RWPE1 (cell line): ENCODE results near the gene EYA4.

ENCODE experiments used
- CTCF ChIA-PET: fragments of 350-600 bp; sonication (Branson Sonifier 250); formaldehyde crosslinking; extraction: SDS; loops from one replicate; lab custom pipeline; 2021; lab: Yijun Ruan, JAX
- POLR2A ChIA-PET: fragments of 400-600 bp; formaldehyde crosslinking; extraction: SDS; loops from one replicate; lab custom pipeline; 2020; ENCODE audit warnings: antibody characterized with exemption; ENCODE audit not compliant: low non-redundant PET; lab: Yijun Ruan, JAX
- DNase-seq: peaks from one replicate; pipeline ENCODE4 v3.0.0; 2012; ENCODE audit warnings: low spot score
- H3K27ac ChIP-seq: fragments of 450-650 bp; 2 replicates; pipeline ENCODE4 v1.5.1; 2017
- TF ChIP-seq, protein P1 (sequence below): fragments of 450-650 bp; conservative IDR thresholded peaks from 2 replicates; pipeline ENCODE4 v1.5.1; 2017; ENCODE audit warnings: low read depth, mild to moderate bottlenecking

Gene EYA4

GRCh38 chr6:133291671-133292070 is 50.5 kb downstream of the EYA4 start:
- ChIA-PET POLR2A (no interaction called here), CTCF (no interaction called here)
- DNase-seq, result no peak
- H3K27ac ChIP-seq, result no peak overlapping the region
- TF ChIP-seq, protein P1, sequence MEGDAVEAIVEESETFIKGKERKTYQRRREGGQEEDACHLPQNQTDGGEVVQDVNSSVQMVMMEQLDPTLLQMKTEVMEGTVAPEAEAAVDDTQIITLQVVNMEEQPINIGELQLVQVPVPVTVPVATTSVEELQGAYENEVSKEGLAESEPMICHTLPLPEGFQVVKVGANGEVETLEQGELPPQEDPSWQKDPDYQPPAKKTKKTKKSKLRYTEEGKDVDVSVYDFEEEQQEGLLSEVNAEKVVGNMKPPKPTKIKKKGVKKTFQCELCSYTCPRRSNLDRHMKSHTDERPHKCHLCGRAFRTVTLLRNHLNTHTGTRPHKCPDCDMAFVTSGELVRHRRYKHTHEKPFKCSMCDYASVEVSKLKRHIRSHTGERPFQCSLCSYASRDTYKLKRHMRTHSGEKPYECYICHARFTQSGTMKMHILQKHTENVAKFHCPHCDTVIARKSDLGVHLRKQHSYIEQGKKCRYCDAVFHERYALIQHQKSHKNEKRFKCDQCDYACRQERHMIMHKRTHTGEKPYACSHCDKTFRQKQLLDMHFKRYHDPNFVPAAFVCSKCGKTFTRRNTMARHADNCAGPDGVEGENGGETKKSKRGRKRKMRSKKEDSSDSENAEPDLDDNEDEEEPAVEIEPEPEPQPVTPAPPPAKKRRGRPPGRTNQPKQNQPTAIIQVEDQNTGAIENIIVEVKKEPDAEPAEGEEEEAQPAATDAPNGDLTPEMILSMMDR, result no peak

- DNase-seq, result no peak
- TF ChIP-seq, protein P1, result no peak
- POLR2A ChIA-PET, result no interaction called here
- CTCF ChIA-PET, result no interaction called here
- no peak overlapping the region for H3K27ac ChIP-seq
These were observed 56.5 kb downstream of the EYA4 start for GRCh38 chr6:133297657-133298056.

DNA sequence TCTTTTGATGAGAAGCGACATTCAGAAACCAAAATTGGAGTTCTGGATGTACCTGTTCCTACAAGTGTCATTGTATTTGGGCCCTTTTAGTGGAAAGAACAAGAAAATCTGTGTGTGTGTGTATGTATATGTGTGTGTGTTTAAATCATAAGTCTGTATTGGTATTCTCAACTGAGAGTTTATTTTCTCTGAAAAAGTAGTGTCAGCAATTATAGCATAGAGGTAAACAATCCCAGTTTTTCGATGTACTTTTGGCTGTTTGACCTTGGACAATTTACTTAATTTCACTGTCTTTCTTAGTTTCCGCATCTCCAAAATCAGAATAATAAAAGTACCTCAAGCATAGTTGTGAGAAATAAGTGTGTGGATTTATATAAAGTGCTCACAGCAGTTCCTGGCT is 57.2 kb downstream of the EYA4 start:
- no peak for DNase-seq
- POLR2A ChIA-PET, result no interaction called here
- CTCF ChIA-PET, result no interaction called here
- H3K27ac ChIP-seq, result no peak overlapping the region
- TF ChIP-seq, protein P1, result no peak

DNA sequence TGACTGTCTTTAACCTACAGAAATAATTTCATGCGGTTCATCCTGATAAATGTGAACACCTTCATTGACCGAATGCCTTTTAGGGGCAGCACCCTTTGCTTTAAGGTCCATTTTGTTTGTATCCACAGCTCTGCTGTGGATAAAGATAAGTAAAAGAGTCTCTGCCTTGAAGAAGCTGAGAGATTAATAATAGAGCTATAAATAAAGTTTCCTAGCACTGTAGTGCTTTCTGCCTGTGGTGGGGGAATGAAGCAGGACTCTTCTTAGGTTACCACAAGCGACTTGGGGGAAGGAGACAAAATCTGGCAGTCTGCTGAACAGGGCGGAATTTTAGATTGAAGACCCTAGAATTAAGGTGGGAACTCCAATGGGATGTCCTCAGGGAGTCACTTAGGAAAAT is 57.6 kb downstream of the EYA4 start:
- DNase-seq, result no peak
- TF ChIP-seq, protein P1, result no peak
- CTCF ChIA-PET, result no interaction called here
- H3K27ac ChIP-seq, result no peak overlapping the region
- POLR2A ChIA-PET, result no interaction called here

DNA sequence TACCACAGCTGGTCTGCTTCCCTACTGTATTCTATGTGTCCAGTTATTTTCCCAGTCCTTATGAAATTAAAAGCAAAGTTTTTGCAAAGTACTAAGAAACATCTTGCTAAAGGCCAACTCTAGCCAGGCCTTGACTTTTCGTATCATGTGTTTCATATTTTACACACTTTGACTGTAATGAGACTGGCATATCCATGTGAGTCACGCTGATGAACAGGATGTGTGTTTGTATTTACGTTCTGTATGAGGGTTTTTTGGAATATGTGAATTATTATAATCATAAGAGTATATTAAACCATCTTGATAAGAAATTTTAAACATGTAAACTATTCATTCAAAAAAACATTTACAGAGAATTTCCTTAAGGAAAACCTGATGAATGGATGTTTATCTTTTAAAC is 59.7 kb downstream of the EYA4 start:
- CTCF ChIA-PET, result interaction anchor here (0.7 kb wide), 1 partner anchor 115 kb away, joined by 3 read pairs; no protein-coding TSS in a partner anchor
- TF ChIP-seq, protein P1, result no peak
- no peak for DNase-seq

DNA sequence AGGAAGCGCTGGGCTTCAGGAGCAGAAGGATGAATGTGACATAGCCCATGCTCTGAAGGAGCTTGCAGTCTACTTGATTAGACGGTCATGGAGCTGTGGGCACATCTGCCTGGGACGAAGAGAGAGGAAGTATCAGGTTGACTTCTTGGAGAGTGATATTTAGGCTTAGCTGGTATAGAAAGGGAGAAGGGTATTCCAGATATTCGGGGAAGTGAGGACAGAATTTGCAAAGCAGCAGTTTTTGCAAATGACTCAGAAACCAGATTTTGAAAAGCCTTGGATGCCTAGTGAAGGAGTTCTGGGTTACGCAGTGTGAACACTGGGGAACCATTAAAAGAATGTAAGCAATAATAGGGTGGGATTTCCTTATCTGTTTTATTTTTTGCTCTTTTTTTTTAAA is 60.7 kb downstream of the EYA4 start:
- CTCF ChIA-PET, result interaction anchor here (0.5 to 0.6 kb wide), 2 partner anchors 115 to 117 kb away, joined by 3 to 4 read pairs; no protein-coding TSS in a partner anchor
- TF ChIP-seq, protein P1, result no peak
- POLR2A ChIA-PET, result no interaction called here
- no peak overlapping the region for H3K27ac ChIP-seq
- DNase-seq, result no peak

More for the DNA sequence above, 59.7 kb downstream of the EYA4 start:
- H3K27ac ChIP-seq, result no peak overlapping the region
- POLR2A ChIA-PET, result no interaction called here
